Choroid plexus epithelial cell (primary cell): ENCODE results near the gene PNCK.

Experiments used
- DNase-seq: peaks from one replicate; pipeline ENCODE4 v3.0.0-alpha.2; 2010; ENCODE audit warnings: low read depth
- H3K4me3 ChIP-seq: 2 replicates; pipeline ENCODE4 v1.5.1; 2011; ENCODE audit warnings: low read depth, mild to moderate bottlenecking, control low read depth, low read length, moderate library complexity
- CTCF ChIP-seq: conservative IDR thresholded peaks from 2 replicates; pipeline ENCODE4 v1.5.1; 2011; ENCODE audit warnings: low read depth, mild to moderate bottlenecking, control low read depth, inconsistent platforms, low read length, moderate library complexity

The PNCK gene

DNA sequence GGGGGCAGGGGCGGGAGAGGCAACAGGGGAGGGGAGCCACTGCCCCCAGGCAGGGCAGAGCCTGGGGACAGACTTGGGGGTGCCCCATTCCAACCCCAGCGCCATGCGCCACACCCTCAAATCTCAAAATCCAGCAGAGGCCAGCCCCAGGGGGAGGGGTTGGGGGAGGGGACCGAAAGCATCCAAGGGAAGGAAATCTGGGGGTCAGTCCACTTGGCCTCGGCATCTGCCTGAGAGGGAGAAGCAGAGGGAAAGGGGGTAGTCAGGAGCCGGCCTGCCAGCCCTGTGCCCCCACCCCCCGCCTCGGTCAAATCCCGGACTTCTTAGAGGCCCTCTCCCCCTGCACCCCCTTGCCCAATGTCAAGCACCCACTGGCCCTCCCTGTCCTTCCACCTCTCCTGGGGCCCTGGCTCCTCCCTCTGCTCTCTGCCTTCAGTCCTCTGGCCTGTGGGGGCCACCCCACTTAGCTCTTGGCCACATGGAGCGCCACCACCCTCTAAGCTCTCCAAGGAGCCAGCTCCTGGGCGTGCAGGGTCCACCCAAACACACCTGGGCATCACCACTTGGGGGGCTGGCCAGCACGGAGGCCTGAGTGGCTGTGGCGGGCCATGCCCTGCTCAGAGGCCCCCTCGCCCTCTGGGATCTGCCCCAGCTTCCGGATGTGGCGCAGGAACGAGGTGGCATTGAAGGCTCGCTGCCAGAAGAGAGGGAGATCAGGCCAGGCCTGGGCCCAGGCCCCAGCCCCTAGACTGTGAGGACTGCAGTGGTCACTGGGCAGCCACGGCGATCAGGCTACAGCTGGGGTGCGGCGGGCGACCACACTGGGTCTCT lies 3.5 kb downstream of the PNCK start:
- no peak for TF ChIP-seq CTCF
- no peak for DNase-seq
- no peak overlapping the region for H3K4me3 ChIP-seq

GRCh38 chrX:153669174-153669890 lies 4.3 kb downstream of the PNCK start:
- H3K4me3 ChIP-seq: no peak overlapping the region
- peak; percentile 14 for DNase-seq
- TF ChIP-seq CTCF: peak; percentile 75

- no peak for TF ChIP-seq CTCF
- no peak overlapping the region for H3K4me3 ChIP-seq
- no peak for DNase-seq
These were observed 5.0 kb downstream of the PNCK start for GRCh38 chrX:153668423-153669173.

- TF ChIP-seq CTCF: peak; percentile 78
- DNase-seq: peak; percentile 87
These were observed 5.6 kb downstream of the PNCK start for GRCh38 chrX:153667956-153668396.

GRCh38 chrX:153667281-153667955 lies 6.2 kb downstream of the PNCK start:
- H3K4me3 ChIP-seq: no peak overlapping the region
- no peak for TF ChIP-seq CTCF
- DNase-seq: no peak

More at GRCh38 chrX:153667956-153668396, 5.6 kb downstream of the PNCK start:
- H3K4me3 ChIP-seq: no peak overlapping the region

DNA sequence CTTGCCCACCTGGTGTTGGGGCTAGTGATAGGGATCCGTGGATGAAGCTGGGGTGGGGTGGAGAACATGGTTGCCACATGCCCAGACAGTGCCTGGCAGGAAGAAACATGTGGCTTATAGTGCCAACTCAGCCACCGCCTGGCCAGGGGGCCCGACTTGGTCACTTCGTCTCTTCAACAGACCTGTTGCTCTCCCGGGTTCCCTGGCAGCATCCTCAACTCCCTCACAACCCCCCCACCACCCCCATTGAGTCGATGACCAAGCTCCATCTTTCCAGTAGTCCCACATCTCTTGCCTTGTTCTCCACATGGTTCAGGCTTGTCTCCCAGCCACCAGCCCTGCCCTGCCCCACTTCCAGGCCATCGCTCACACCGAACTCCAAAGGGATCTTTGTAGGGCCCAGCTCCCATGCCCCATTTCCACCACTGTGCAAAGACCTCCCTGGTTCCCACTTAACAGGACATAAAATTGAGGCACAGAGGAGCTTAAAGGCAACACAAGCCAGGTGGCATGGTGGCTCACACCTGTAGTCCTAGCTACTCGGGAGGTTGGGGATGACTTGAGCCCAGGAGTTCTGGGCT lies 7.8 kb downstream of the PNCK start:
- no peak overlapping the region for H3K4me3 ChIP-seq
- no peak for TF ChIP-seq CTCF
- no peak for DNase-seq
